ENCODE data around the gene ACYP2. TPM values are rescaled to one million over a fixed set of nuclear protein-coding genes. Genes with fewer than 3 reads are reported as not detected.

Gene ACYP2
- total RNA-seq, 1 donor: 9.0 TPM

DNA sequence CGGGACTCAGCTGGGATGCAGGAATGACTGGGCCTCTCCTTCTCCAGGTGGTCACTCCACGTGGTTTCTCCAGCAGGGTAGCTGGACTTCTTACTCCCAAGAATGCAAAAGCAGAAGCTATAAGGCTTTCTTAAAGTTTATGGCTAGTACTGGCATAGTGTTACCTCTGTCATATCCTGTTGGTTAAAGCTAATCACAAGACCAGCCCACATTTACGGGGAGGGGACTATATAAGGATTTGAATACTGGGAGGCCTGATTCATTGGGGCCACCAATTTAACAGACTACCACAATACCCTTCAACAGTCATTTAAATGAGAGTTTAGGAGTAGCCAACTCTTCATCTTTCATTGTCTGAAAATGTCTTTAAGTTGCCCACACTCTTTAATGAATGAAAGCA is 235.0 kb downstream of the ACYP2 start:
- Histone ChIP-seq H3K79me2 (ENCODE audit: insufficient read depth, low read length) (no peaks in the 10 kb centered on the region), H3K9me3 (ENCODE audit: low read depth, low read length) (no peaks in the 10 kb centered on the region), H4K20me1 (ENCODE audit: insufficient read depth, low read length) (no peaks in the 10 kb centered on the region), H2AFZ (ENCODE audit: low read length) (no peak overlapping the region), H3K36me3 (ENCODE audit: insufficient read depth, low read length) (no peaks in the 10 kb centered on the region), H3K27ac (ENCODE audit: low read depth, low read length) (no peak overlapping the region), H3K4me2 (ENCODE audit: insufficient read depth, low read length) (no peak overlapping the region), H3K27me3 (ENCODE audit: insufficient read depth, low read length) (no peaks in the 10 kb centered on the region), H3K4me1 (ENCODE audit: insufficient read depth, low read length) (no peaks in the 10 kb centered on the region), H3K4me3 (ENCODE audit: insufficient read depth, low read length) (no peak overlapping the region)
- TF ChIP-seq, protein P1, sequence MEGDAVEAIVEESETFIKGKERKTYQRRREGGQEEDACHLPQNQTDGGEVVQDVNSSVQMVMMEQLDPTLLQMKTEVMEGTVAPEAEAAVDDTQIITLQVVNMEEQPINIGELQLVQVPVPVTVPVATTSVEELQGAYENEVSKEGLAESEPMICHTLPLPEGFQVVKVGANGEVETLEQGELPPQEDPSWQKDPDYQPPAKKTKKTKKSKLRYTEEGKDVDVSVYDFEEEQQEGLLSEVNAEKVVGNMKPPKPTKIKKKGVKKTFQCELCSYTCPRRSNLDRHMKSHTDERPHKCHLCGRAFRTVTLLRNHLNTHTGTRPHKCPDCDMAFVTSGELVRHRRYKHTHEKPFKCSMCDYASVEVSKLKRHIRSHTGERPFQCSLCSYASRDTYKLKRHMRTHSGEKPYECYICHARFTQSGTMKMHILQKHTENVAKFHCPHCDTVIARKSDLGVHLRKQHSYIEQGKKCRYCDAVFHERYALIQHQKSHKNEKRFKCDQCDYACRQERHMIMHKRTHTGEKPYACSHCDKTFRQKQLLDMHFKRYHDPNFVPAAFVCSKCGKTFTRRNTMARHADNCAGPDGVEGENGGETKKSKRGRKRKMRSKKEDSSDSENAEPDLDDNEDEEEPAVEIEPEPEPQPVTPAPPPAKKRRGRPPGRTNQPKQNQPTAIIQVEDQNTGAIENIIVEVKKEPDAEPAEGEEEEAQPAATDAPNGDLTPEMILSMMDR (IDR thresholded peaks at IDR 0.05; ENCODE audit: extremely low read depth, low read depth, low read length): no peak
- DNase-seq (ENCODE audit: insufficient read length, low spot score, missing footprints): no peak

DNA sequence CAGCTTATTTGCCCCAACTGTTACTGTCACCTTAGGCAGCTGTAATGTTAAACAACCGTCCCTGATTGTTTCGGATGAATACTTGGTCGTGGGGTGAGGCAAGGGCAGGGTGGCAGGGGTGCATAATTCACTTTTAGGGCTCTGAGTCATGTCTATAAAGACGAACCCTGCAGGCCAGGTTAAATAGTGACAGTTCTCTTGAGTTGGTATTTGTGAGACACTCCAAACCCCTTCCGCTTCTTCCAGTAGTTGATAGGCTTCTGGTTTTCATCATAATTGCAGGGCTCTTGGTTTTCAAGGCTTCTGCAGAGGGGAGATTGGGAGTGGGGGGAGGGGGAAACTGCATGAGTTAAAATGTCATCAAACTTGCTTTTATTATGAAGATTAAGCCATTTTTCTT is 237.8 kb downstream of the ACYP2 start:
- no peaks in the 10 kb centered on the region for H3K4me1 ChIP-seq (ENCODE audit: insufficient read depth, low read length)
- H3K79me2 ChIP-seq (ENCODE audit: insufficient read depth, low read length): no peaks in the 10 kb centered on the region
- no peaks in the 10 kb centered on the region for H3K27me3 ChIP-seq (ENCODE audit: insufficient read depth, low read length)
- H3K4me3 ChIP-seq (ENCODE audit: insufficient read depth, low read length): no peak overlapping the region
- no peaks in the 10 kb centered on the region for H3K9me3 ChIP-seq (ENCODE audit: low read depth, low read length)
- no peak overlapping the region for H3K4me2 ChIP-seq (ENCODE audit: insufficient read depth, low read length)
- DNase-seq (ENCODE audit: insufficient read length, low spot score, missing footprints): no peak
- no peak overlapping the region for H3K27ac ChIP-seq (ENCODE audit: low read depth, low read length)
- H4K20me1 ChIP-seq (ENCODE audit: insufficient read depth, low read length): no peaks in the 10 kb centered on the region
- TF ChIP-seq, protein P1 (IDR thresholded peaks at IDR 0.05; ENCODE audit: extremely low read depth, low read depth, low read length): no peak
- no peak overlapping the region for H2AFZ ChIP-seq (ENCODE audit: low read length)
- H3K36me3 ChIP-seq (ENCODE audit: insufficient read depth, low read length): no peaks in the 10 kb centered on the region

Small RNA genes within 50 kb of the gene (small RNA-seq; reads per million reads assigned to genes)
- gene RNU7-172P: not detected

Other genes starting within 250 kb of the ACYP2 start
- gene PSME4, start 144.6 kb upstream of the ACYP2 start, total RNA-seq: 58.0 and 61.9 TPM in 2 replicates
- not detected in 2 replicates for gene TSPYL6, start 140.6 kb downstream of the ACYP2 start, total RNA-seq